ENCODE measurements around the gene GRIP1. TPM values are rescaled to one million over a fixed set of nuclear protein-coding genes. Genes with fewer than 3 reads are reported as not detected.

Gene GRIP1
- polyA plus RNA-seq, 1 donor from 2014 or later: not detected

DNA sequence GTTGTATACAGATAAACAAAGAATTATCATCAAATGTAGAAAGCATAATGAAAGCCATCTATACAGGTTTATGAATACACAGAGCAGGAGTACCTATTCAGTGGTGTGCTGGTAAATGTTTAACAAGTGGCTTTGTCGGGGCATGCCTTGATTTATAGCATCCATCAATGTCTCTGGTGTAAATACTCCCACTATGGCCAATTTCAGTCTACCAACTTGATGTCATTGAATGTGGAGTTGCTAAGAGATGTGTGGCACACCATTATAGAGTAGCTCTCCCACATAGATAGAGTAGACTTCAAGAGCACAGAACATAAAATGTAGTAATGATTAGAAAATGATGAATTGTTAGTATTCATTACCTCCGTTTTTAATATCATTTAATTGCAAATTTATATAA, 9.3 kb downstream of the GRIP1 start:
- no peaks in the 10 kb centered on the region for H3K9me3 Mint-ChIP-seq
- H3K27ac Mint-ChIP-seq: no peak overlapping the region
- H3K36me3 Mint-ChIP-seq: peaks cover 2% of the 10 kb centered on the region
- H3K4me1 Mint-ChIP-seq: peaks cover 0 to 8% (median 0%) of the 10 kb centered on the region in 3 donors
- no peak overlapping the region for H3K4me3 Mint-ChIP-seq
- peaks cover 1% of the 10 kb centered on the region for H3K27me3 Mint-ChIP-seq

GRCh38 chr12:66668311-66668710, 10.6 kb downstream of the GRIP1 start:
- Mint-ChIP-seq H3K4me3 (no peak overlapping the region), H3K27ac (no peak overlapping the region), H3K4me1 (peaks cover 0 to 7% (median 2%) of the 10 kb centered on the region in 3 donors), H3K9me3 (no peaks in the 10 kb centered on the region), H3K36me3 (peaks cover 2% of the 10 kb centered on the region), H3K27me3 (peaks cover 1% of the 10 kb centered on the region)

DNA sequence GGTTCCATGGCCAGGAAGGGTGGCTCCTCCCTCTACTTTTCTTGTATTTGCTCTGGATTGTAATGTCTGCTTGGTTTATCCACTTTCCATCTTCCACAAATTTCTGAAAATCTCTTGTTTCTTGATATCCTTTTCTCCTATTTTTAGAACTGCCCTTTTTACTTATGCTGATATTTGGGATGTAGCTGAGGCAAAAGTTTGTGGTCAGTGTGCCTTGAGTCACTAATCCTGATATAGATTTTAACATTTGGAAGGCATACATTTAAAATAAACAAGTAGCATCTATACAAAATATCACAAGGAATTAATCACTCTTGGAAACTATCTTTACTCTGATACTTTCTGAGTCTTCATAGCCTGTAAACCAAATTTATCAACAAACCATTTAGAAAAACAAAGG, 11.0 kb downstream of the GRIP1 start:
- Mint-ChIP-seq H3K4me1 (peaks cover under 1 to 9% (median 2%) of the 10 kb centered on the region in 3 donors), H3K27ac (no peak overlapping the region), H3K36me3 (peaks cover 2% of the 10 kb centered on the region), H3K4me3 (no peak overlapping the region), H3K9me3 (no peaks in the 10 kb centered on the region), H3K27me3 (peaks cover 1% of the 10 kb centered on the region)

DNA sequence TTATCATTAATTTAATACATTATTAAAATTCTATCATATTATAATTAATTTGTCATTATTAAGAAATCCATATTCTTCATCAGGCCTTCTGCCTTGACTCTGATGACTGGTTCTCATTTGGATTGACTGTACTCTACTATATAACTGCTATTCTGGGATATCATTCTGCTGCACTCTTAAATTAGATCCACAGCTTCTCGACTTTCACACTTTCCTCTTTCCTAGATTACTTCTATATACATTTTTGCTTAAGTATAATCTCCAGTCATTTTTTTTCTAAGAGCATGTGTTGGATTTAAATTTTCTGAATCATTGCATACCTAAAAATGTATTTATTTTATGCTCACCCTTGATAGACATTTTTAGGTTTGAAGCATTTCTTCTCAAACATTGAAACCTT, 12.4 kb downstream of the GRIP1 start:
- Mint-ChIP-seq H3K27me3 (peaks cover 1% of the 10 kb centered on the region), H3K9me3 (no peaks in the 10 kb centered on the region), H3K36me3 (peaks cover 2% of the 10 kb centered on the region), H3K4me1 (peaks cover 12 to 23% (median 12%) of the 10 kb centered on the region in 3 donors), H3K27ac (no peak overlapping the region), H3K4me3 (no peak overlapping the region)

DNA sequence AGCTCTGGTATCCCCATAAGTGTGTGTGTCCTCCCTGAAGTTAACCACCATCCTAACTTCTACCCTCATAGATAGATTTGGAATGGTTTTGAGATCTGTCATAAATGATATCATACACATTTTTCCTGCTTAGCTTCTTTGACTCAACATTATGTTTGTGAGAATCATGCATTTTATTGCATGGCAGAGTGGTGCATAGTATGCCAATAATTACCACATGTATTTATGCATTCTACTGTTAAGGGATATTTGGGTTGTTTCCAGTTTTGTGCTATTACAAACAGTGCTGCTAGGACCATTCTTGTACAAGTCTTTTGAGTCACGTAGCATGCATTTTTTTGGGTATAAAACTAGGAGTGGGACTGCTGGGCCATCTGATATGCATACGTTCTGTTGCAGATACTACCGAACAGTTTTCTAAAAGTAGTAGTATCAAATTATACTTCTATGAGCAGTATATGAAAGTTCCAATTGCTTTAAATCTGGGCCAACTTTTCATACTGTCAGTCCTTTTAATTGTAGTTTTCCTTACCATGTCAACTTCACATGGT, 13.4 kb downstream of the GRIP1 start:
- Mint-ChIP-seq H3K4me3 (no peak overlapping the region), H3K4me1 (peaks cover 12 to 28% (median 15%) of the 10 kb centered on the region in 3 donors), H3K27ac (no peak overlapping the region), H3K9me3 (no peaks in the 10 kb centered on the region), H3K27me3 (peaks cover 1% of the 10 kb centered on the region), H3K36me3 (no peaks in the 10 kb centered on the region)

GRCh38 chr12:66664076-66664475, 14.8 kb downstream of the GRIP1 start:
- no peak overlapping the region for H3K4me3 Mint-ChIP-seq
- no peaks in the 10 kb centered on the region for H3K36me3 Mint-ChIP-seq

DNA sequence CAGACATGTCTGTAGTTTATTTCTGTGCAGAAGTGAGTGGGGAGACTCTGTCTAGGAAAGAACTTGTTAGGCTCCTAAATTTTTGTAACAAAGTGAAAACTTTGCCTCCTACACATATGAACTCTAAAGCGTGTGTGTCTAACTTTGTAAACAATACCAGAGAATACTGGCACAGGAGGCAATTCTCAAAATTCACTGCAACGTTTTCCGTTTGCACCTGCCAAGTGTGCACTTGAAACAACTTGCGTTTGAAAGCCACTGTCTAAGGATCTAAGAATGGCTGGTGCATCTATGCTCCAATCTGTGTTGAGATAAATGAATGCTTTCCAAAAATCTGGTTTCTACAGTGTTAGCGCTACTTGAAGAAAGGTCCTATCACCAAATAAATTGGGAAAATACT, 15.3 kb downstream of the GRIP1 start:
- H3K4me1 Mint-ChIP-seq: peaks cover 12 to 28% (median 15%) of the 10 kb centered on the region in 3 donors
- H3K9me3 Mint-ChIP-seq: no peaks in the 10 kb centered on the region
- no peak overlapping the region for H3K27ac Mint-ChIP-seq
- H3K27me3 Mint-ChIP-seq: peaks cover 1% of the 10 kb centered on the region
- H3K4me3 Mint-ChIP-seq: no peak overlapping the region
- H3K36me3 Mint-ChIP-seq: no peaks in the 10 kb centered on the region

More at GRCh38 chr12:66664076-66664475, 14.8 kb downstream of the GRIP1 start:
- peaks cover 1% of the 10 kb centered on the region for H3K27me3 Mint-ChIP-seq
- H3K9me3 Mint-ChIP-seq: no peaks in the 10 kb centered on the region
- H3K4me1 Mint-ChIP-seq: peaks cover 12 to 28% (median 15%) of the 10 kb centered on the region in 3 donors
- no peak overlapping the region for H3K27ac Mint-ChIP-seq

DNA sequence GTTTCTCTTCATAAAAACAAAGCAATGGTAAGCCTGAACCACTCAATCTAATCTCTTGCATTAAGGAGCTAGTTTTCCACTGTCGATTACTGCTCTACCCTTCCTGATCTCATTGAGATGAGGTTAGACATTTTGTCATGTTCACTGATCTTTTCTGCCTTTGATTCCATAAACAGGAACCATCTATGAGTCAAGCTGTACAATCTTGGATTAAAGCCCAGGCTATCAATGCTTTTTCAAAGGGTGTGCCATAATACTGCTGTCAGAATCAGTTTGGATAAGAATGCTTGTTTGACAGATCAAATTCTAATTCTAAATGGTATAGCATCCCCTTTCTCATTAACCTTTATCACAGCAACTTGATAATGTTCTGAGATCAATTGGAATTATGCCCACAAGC, 16.1 kb downstream of the GRIP1 start:
- Mint-ChIP-seq H3K4me1 (peaks cover 12 to 28% (median 15%) of the 10 kb centered on the region in 3 donors), H3K9me3 (no peaks in the 10 kb centered on the region), H3K4me3 (peak overlapping the region in 2 of 4 donors; percentile 31 to 55), H3K36me3 (no peaks in the 10 kb centered on the region), H3K27ac (no peak overlapping the region), H3K27me3 (no peaks in the 10 kb centered on the region)

GRCh38 chr12:66662179-66662578, 16.7 kb downstream of the GRIP1 start:
- H3K36me3 Mint-ChIP-seq: no peaks in the 10 kb centered on the region
- no peaks in the 10 kb centered on the region for H3K9me3 Mint-ChIP-seq
- H3K27ac Mint-ChIP-seq: no peak overlapping the region
- no peaks in the 10 kb centered on the region for H3K27me3 Mint-ChIP-seq
- H3K4me3 Mint-ChIP-seq: peak overlapping the region in 2 of 4 donors; percentile 9 to 55
- H3K4me1 Mint-ChIP-seq: peaks cover 12 to 28% (median 15%) of the 10 kb centered on the region in 3 donors

- H3K36me3 Mint-ChIP-seq: no peaks in the 10 kb centered on the region
- H3K4me1 Mint-ChIP-seq: peaks cover 12 to 28% (median 15%) of the 10 kb centered on the region in 3 donors
- peak overlapping the region in 2 of 4 donors; percentile 54 to 64 for H3K4me3 Mint-ChIP-seq
- no peaks in the 10 kb centered on the region for H3K27me3 Mint-ChIP-seq
- H3K9me3 Mint-ChIP-seq: no peaks in the 10 kb centered on the region
- no peak overlapping the region for H3K27ac Mint-ChIP-seq
Measured at GRCh38 chr12:66661357-66661756, 17.5 kb downstream of the GRIP1 start.

- Mint-ChIP-seq H3K4me3 (no peak overlapping the region), H3K27me3 (no peaks in the 10 kb centered on the region), H3K9me3 (peaks cover 0 to 1% (median 0%) of the 10 kb centered on the region in 3 donors), H3K4me1 (no peaks in the 10 kb centered on the region), H3K36me3 (no peaks in the 10 kb centered on the region), H3K27ac (no peak overlapping the region)
Measured at GRCh38 chr12:66653796-66654195, 25.1 kb downstream of the GRIP1 start.

DNA sequence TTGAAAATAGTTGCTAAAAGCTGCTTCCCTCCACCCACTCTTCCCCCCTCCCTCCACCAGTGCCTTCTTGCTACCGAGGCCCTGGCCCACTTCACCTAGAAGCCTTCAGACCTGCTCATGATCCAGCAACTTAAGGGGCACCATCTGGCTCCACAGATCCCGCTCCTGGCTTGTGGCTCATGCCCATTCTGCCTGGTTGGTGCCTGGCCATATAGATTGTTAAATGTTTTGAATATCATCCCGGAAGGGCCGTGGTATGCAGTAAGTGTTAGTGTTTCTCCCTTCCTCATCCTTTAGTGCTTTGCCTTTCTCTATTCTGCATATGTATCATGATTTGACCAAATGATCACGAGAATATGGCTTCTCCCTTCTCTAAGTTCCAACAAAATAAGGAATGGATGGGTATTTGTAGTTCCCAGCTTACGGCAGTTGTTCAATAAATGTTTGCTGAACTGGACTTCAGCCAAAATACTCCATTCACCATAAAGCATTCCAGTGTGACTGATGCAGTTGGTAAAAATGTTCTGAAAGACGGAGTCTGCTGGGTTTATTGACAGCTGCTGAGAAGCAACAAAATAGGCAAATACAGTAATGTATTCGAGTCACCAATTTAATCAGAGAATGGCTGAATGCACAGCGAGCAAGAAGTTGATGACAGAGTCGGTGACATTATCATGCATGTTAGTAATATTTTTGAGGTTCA, 30.7 kb downstream of the GRIP1 start:
- Mint-ChIP-seq H3K36me3 (no peaks in the 10 kb centered on the region), H3K4me3 (peak overlapping the region in 1 of 4 donors; percentile 7), H3K4me1 (no peaks in the 10 kb centered on the region), H3K27me3 (no peaks in the 10 kb centered on the region), H3K27ac (no peak overlapping the region), H3K9me3 (peaks cover 0 to 4% (median 2%) of the 10 kb centered on the region in 3 donors)

- Mint-ChIP-seq H3K36me3 (no peaks in the 10 kb centered on the region), H3K4me3 (no peak overlapping the region), H3K9me3 (peaks cover 0 to 4% (median 2%) of the 10 kb centered on the region in 3 donors), H3K27ac (no peak overlapping the region), H3K4me1 (no peaks in the 10 kb centered on the region), H3K27me3 (no peaks in the 10 kb centered on the region)
Measured at GRCh38 chr12:66647034-66647691, 31.7 kb downstream of the GRIP1 start.

GRCh38 chr12:66644151-66644550, 34.7 kb downstream of the GRIP1 start:
- Mint-ChIP-seq H3K27ac (no peak overlapping the region), H3K4me3 (no peak overlapping the region), H3K27me3 (no peaks in the 10 kb centered on the region), H3K4me1 (peaks cover 0 to 1% (median 0%) of the 10 kb centered on the region in 3 donors), H3K9me3 (peaks cover 0 to 4% (median 2%) of the 10 kb centered on the region in 3 donors), H3K36me3 (no peaks in the 10 kb centered on the region)

GRCh38 chr12:66640691-66641460, 38.0 kb downstream of the GRIP1 start:
- Mint-ChIP-seq H3K27me3 (no peaks in the 10 kb centered on the region), H3K4me3 (no peak overlapping the region), H3K9me3 (no peaks in the 10 kb centered on the region), H3K27ac (no peak overlapping the region), H3K36me3 (no peaks in the 10 kb centered on the region), H3K4me1 (peaks cover 0 to 1% (median 0%) of the 10 kb centered on the region in 3 donors)
